KMS-11 (cell line): ENCODE results near the gene TOX3.

Source experiments
- H2AFZ ChIP-seq: fragments of 200-600 bp; sonication (generic); 2 replicates; pipeline ENCODE4 v1.6.1; 2016; ENCODE audit warnings: antibody characterized with exemption, mixed run types, low read depth
- H3K27ac ChIP-seq: fragments of 200-600 bp; sonication (generic); 2 replicates; pipeline ENCODE4 v1.6.1; 2016; ENCODE audit warnings: mild to moderate bottlenecking, mixed run types
- H3K27me3 ChIP-seq: fragments of 200-600 bp; sonication (generic); 2 replicates; pipeline ENCODE4 v1.6.1; 2017; ENCODE audit warnings: mild to moderate bottlenecking, low read depth, mixed run types, moderate library complexity; ENCODE audit not compliant: insufficient read depth
- H3K36me3 ChIP-seq: fragments of 200-600 bp; sonication (generic); 2 replicates; pipeline ENCODE4 v1.6.1; 2017; ENCODE audit warnings: mild to moderate bottlenecking, mixed run types; ENCODE audit not compliant: insufficient read depth
- H3K4me1 ChIP-seq: fragments of 200-600 bp; sonication (generic); 2 replicates; pipeline ENCODE4 v1.6.1; 2016; ENCODE audit warnings: mild to moderate bottlenecking, low read depth, mixed run types; ENCODE audit not compliant: poor library complexity, severe bottlenecking
- H3K4me2 ChIP-seq: fragments of 200-600 bp; sonication (generic); 2 replicates; pipeline ENCODE4 v1.7.0; 2016; ENCODE audit warnings: mild to moderate bottlenecking, mixed run types
- H3K4me3 ChIP-seq: fragments of 200-600 bp; sonication (generic); IDR thresholded peaks from 2 replicates; pipeline ENCODE4 v1.6.1; 2017; ENCODE audit warnings: low read depth, low read length, mixed read lengths; ENCODE audit not compliant: insufficient read depth
- H3K79me2 ChIP-seq: fragments of 200-600 bp; sonication (generic); 2 replicates; pipeline ENCODE4 v1.6.1; 2016; ENCODE audit warnings: low read depth, mixed run types; ENCODE audit not compliant: insufficient read depth
- H3K9ac ChIP-seq: fragments of 200-600 bp; sonication (generic); 2 replicates; pipeline ENCODE4 v1.6.1; 2016; ENCODE audit warnings: mild to moderate bottlenecking, mixed run types
- H4K20me1 ChIP-seq: fragments of 200-600 bp; sonication (generic); 2 replicates; pipeline ENCODE4 v1.6.1; 2016; ENCODE audit warnings: mild to moderate bottlenecking, mixed run types; ENCODE audit not compliant: insufficient read depth
- TF ChIP-seq, protein P1 (sequence below): fragments of 200-600 bp; sonication (generic); conservative IDR thresholded peaks from 2 replicates; pipeline ENCODE4 v1.6.1; 2017; ENCODE audit warnings: low read depth, mild to moderate bottlenecking, antibody characterized with exemption, low read length, moderate library complexity, mixed read lengths

Gene TOX3

DNA sequence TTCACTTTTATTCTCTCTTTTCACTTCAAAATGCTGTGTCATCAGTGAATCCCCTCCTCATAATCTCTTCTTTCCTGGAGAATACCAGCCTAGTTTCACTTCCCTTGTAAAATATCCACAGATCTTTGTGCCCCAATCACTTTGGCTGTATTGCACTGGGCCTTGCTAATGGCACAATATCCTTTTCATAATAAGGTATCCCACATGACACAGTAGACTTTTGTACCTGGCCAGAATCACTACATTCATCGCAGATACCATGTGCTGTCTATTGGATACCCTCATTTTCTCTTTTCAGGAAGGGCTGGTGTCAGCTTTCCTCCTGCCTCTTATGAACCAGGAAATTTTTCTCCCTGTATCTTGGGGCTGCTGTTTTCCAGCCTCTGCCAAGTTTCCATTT, 25.7 kb upstream of the TOX3 start:
- Histone ChIP-seq H3K27me3 (no peaks in the 10 kb centered on the region), H3K79me2 (no peaks in the 10 kb centered on the region), H3K4me3 (no peak overlapping the region), H3K4me2 (no peak overlapping the region), H3K9ac (no peak overlapping the region), H3K27ac (no peak overlapping the region), H3K4me1 (no peaks in the 10 kb centered on the region), H2AFZ (no peak overlapping the region), H4K20me1 (no peaks in the 10 kb centered on the region), H3K36me3 (no peaks in the 10 kb centered on the region)
- TF ChIP-seq, protein P1, sequence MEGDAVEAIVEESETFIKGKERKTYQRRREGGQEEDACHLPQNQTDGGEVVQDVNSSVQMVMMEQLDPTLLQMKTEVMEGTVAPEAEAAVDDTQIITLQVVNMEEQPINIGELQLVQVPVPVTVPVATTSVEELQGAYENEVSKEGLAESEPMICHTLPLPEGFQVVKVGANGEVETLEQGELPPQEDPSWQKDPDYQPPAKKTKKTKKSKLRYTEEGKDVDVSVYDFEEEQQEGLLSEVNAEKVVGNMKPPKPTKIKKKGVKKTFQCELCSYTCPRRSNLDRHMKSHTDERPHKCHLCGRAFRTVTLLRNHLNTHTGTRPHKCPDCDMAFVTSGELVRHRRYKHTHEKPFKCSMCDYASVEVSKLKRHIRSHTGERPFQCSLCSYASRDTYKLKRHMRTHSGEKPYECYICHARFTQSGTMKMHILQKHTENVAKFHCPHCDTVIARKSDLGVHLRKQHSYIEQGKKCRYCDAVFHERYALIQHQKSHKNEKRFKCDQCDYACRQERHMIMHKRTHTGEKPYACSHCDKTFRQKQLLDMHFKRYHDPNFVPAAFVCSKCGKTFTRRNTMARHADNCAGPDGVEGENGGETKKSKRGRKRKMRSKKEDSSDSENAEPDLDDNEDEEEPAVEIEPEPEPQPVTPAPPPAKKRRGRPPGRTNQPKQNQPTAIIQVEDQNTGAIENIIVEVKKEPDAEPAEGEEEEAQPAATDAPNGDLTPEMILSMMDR = no peak

DNA sequence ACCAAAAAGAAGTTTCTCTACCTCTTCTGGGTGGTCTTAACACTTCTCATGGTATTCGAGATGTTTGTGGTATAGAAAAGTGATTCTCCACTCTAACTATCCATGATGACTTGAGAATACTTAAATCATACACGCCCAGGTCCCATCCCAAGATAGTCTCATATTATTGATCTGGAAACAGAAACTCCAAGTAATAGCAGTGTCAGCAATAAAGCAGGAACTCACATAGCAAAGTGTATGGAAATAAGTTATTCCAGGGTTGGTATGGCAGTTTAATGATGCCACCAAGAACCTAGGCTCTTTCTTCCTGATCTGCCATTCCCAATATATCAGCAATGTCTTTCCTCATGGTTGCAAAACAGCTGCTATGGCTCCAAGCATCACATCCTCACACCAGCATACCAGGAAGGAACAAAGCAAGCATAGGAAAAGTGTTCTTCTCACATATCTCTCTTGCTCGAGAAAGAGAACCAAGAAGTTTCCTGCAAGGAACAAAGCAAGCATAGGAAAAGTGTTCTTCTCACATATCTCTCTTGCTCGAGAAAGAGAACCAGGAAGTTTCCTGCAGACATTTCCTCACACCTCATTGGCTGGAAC, 23.6 kb upstream of the TOX3 start:
- Histone ChIP-seq H3K9ac (no peak overlapping the region), H3K4me3 (no peak overlapping the region), H3K27ac (no peak overlapping the region), H3K27me3 (no peaks in the 10 kb centered on the region), H3K4me1 (no peaks in the 10 kb centered on the region), H3K36me3 (no peaks in the 10 kb centered on the region), H3K4me2 (no peak overlapping the region), H2AFZ (no peak overlapping the region), H3K79me2 (no peaks in the 10 kb centered on the region), H4K20me1 (no peaks in the 10 kb centered on the region)
- TF ChIP-seq, protein P1 = no peak

- no peak overlapping the region for H3K4me2 ChIP-seq
- TF ChIP-seq, protein P1 = no peak
These were observed 22.8 kb upstream of the TOX3 start for GRCh38 chr16:52569701-52570100.

GRCh38 chr16:52568983-52569690, 22.2 kb upstream of the TOX3 start:
- TF ChIP-seq, protein P1 = no peak
- no peak overlapping the region for H3K4me3 ChIP-seq
- H3K4me1 ChIP-seq = no peaks in the 10 kb centered on the region

More at GRCh38 chr16:52569701-52570100, 22.8 kb upstream of the TOX3 start:
- H3K79me2 ChIP-seq = no peaks in the 10 kb centered on the region
- no peaks in the 10 kb centered on the region for H3K27me3 ChIP-seq
- H3K9ac ChIP-seq = no peak overlapping the region
- no peak overlapping the region for H3K27ac ChIP-seq
- no peak overlapping the region for H3K4me3 ChIP-seq
- H3K36me3 ChIP-seq = no peaks in the 10 kb centered on the region
- H3K4me1 ChIP-seq = no peaks in the 10 kb centered on the region
- no peaks in the 10 kb centered on the region for H4K20me1 ChIP-seq
- H2AFZ ChIP-seq = no peak overlapping the region

More at GRCh38 chr16:52568983-52569690, 22.2 kb upstream of the TOX3 start:
- Histone ChIP-seq H3K36me3 (no peaks in the 10 kb centered on the region), H3K4me2 (no peak overlapping the region), H3K9ac (no peak overlapping the region), H3K27me3 (no peaks in the 10 kb centered on the region), H4K20me1 (no peaks in the 10 kb centered on the region), H2AFZ (no peak overlapping the region), H3K27ac (no peak overlapping the region), H3K79me2 (no peaks in the 10 kb centered on the region)
